Smooth muscle cell (in vitro differentiated cells): ENCODE data around the gene NFATC1. TPM values are rescaled to one million over a fixed set of nuclear protein-coding genes. Genes with fewer than 3 reads are reported as not detected.

Source experiments
- DNase-seq: peaks from one replicate; lab custom pipeline; 2025; ENCODE audit not compliant: unreplicated experiment; lab: John Stamatoyannopoulos, UW
- H2AFZ ChIP-seq: fragments of 200-600 bp; sonication (generic); 2 replicates; pipeline ENCODE4 v1.6.0; 2016; ENCODE audit warnings: antibody characterized with exemption, low read depth, mild to moderate bottlenecking
- H3F3A ChIP-seq: fragments of 200-600 bp; sonication (generic); 2 replicates; pipeline ENCODE4 v1.6.0; 2017; ENCODE audit warnings: antibody characterized with exemption, low read depth
- H3K27ac ChIP-seq: fragments of 200-600 bp; sonication (generic); 2 replicates; pipeline ENCODE4 v1.5.1; 2016; ENCODE audit warnings: low read depth, mild to moderate bottlenecking
- H3K27me3 ChIP-seq: fragments of 200-600 bp; sonication (generic); 2 replicates; pipeline ENCODE4 v1.6.1; 2016; ENCODE audit warnings: low read depth, mild to moderate bottlenecking
- H3K36me3 ChIP-seq: fragments of 200-600 bp; sonication (generic); 2 replicates; pipeline ENCODE4 v1.5.1; 2016; ENCODE audit warnings: low read depth
- H3K4me1 ChIP-seq: fragments of 200-600 bp; sonication (generic); 2 replicates; pipeline ENCODE4 v1.5.1; 2016; ENCODE audit warnings: low read depth
- H3K4me2 ChIP-seq: fragments of 200-600 bp; sonication (generic); 2 replicates; pipeline ENCODE4 v1.6.0; 2016; ENCODE audit warnings: mild to moderate bottlenecking
- H3K4me3 ChIP-seq: fragments of 200-600 bp; sonication (generic); 2 replicates; pipeline ENCODE4 v1.5.1; 2016; ENCODE audit warnings: mild to moderate bottlenecking
- H3K79me2 ChIP-seq: fragments of 200-600 bp; sonication (generic); 2 replicates; pipeline ENCODE4 v1.6.0; 2016; ENCODE audit warnings: low read depth, mild to moderate bottlenecking
- H3K9ac ChIP-seq: fragments of 200-600 bp; sonication (generic); 2 replicates; pipeline ENCODE4 v1.6.0; 2016; ENCODE audit warnings: low read depth
- H3K9me3 ChIP-seq: fragments of 200-600 bp; sonication (generic); replicated peaks from 2 replicates; pipeline ENCODE4 v1.5.1; 2016; ENCODE audit warnings: low read depth
- H4K20me1 ChIP-seq: fragments of 200-600 bp; sonication (generic); 2 replicates; pipeline ENCODE4 v1.6.0; 2016; ENCODE audit warnings: low read depth
- CTCF ChIP-seq: fragments of 200-600 bp; sonication (generic); IDR thresholded peaks from 2 replicates; pipeline ENCODE4 v1.5.1; 2017; ENCODE audit warnings: borderline replicate concordance, mild to moderate bottlenecking, antibody characterized with exemption; ENCODE audit not compliant: insufficient read depth, poor library complexity, severe bottlenecking
- WGBS: methylation state at CpG from one replicate; pipeline ENCODE4 v1.1.7; 2016; ENCODE audit warnings: low lambda C conversion rate; 5-methylcytosine and 5-hydroxymethylcytosine counted together
- polyA plus RNA-seq: library from polyadenylated mRNA; unstranded; fragments of >200 nt; fragmentation: Nextera tagmentation; extraction: Ambion mirVana; gene quantifications from 2 replicates; pipeline ENCODE4 v1.2.1, GENCODE V29; 2016
- total RNA-seq: library from RNA; depleted of rRNA; stranded (reverse); fragments of >200 nt; gene quantifications from 2 replicates; pipeline ENCODE4 v1.2.3, GENCODE V29; 2014

NFATC1 gene
- total and polyA plus RNA-seq, 2 experiments from 2014 or later: 13.1 to 19.2 TPM

GRCh38 chr18:79411614-79412526 lies 16.1 kb downstream of the NFATC1 start:
- peaks cover 79% of the 10 kb centered on the region for H4K20me1 ChIP-seq
- H3K79me2 ChIP-seq: peaks cover 54% of the 10 kb centered on the region
- no peak for DNase-seq
- no peaks in the 10 kb centered on the region for H3K36me3 ChIP-seq
- H3K9ac ChIP-seq: no peak overlapping the region
- H3F3A ChIP-seq: no peaks in the 10 kb centered on the region
- 89% methylated on average over 44 of the region's 47 CpGs for WGBS
- no peak overlapping the region for H3K27ac ChIP-seq
- H3K9me3 ChIP-seq: no peaks in the 10 kb centered on the region
- H3K4me3 ChIP-seq: no peak overlapping the region
- no peaks in the 10 kb centered on the region for H3K27me3 ChIP-seq
- no peak for TF ChIP-seq CTCF
- no peaks in the 10 kb centered on the region for H3K4me1 ChIP-seq
- no peak overlapping the region for H2AFZ ChIP-seq
- no peak overlapping the region for H3K4me2 ChIP-seq

- Histone ChIP-seq H3K27me3 (no peaks in the 10 kb centered on the region), H3K9me3 (no peaks in the 10 kb centered on the region), H2AFZ (no peak overlapping the region), H4K20me1 (peaks cover 71% of the 10 kb centered on the region), H3K4me2 (no peak overlapping the region), H3K4me3 (no peak overlapping the region), H3K36me3 (no peaks in the 10 kb centered on the region), H3K4me1 (no peaks in the 10 kb centered on the region), H3F3A (no peaks in the 10 kb centered on the region), H3K79me2 (peaks cover 45% of the 10 kb centered on the region), H3K27ac (no peak overlapping the region), H3K9ac (no peak overlapping the region)
- DNase-seq: no peak
- 81% methylated on average over 16 of the region's 16 CpGs for WGBS
- no peak for TF ChIP-seq CTCF
Measured at GRCh38 chr18:79413025-79413424, 17.3 kb downstream of the NFATC1 start.

- Histone ChIP-seq H3K9me3 (no peaks in the 10 kb centered on the region), H3K36me3 (no peaks in the 10 kb centered on the region), H4K20me1 (peaks cover 72% of the 10 kb centered on the region), H3K4me3 (no peak overlapping the region), H3K27me3 (no peaks in the 10 kb centered on the region), H3K27ac (no peak overlapping the region), H3K4me2 (no peak overlapping the region), H3K79me2 (peaks cover 41% of the 10 kb centered on the region), H3F3A (no peaks in the 10 kb centered on the region), H3K4me1 (no peaks in the 10 kb centered on the region), H3K9ac (no peak overlapping the region), H2AFZ (no peak overlapping the region)
- DNase-seq: no peak
- 98% methylated on average over 16 of the region's 16 CpGs for WGBS
- no peak for TF ChIP-seq CTCF
Measured at GRCh38 chr18:79413426-79413825, 17.7 kb downstream of the NFATC1 start.
